ENCODE data around the gene HOXD11.

HOXD11 gene

GRCh38 chr2:176137252-176137580 is 30.1 kb downstream of the HOXD11 start:
- H3K9ac ChIP-seq (ENCODE audit: low read depth, low read length): no peak overlapping the region

GRCh38 chr2:176137906-176138305 is 30.8 kb downstream of the HOXD11 start:
- Histone ChIP-seq H3K27me3 (ENCODE audit: insufficient read depth, low read length, poor library complexity) (peaks cover 6% of the 10 kb centered on the region), H3K4me1 (ENCODE audit: insufficient read depth, low read length) (peaks cover 12% of the 10 kb centered on the region)
- DNase-seq: no peak

More at GRCh38 chr2:176137252-176137580, 30.1 kb downstream of the HOXD11 start:
- peaks cover 6% of the 10 kb centered on the region for H3K27me3 ChIP-seq (ENCODE audit: insufficient read depth, low read length, poor library complexity)
- no peak overlapping the region for H3K4me3 ChIP-seq (ENCODE audit: low read depth in 1 of 2, low read length in 2 of 2)
- H3K9me3 ChIP-seq (ENCODE audit: insufficient read depth, low read length, severe bottlenecking): no peaks in the 10 kb centered on the region
- DNase-seq (no peak), ATAC-seq (ENCODE audit: insufficient read depth, low read depth) (no peak)
- no peaks in the 10 kb centered on the region for H3K79me2 ChIP-seq (ENCODE audit: insufficient read depth, low read length)
- no peaks in the 10 kb centered on the region for H3K36me3 ChIP-seq (ENCODE audit: insufficient read depth, low read length)
- H3K4me1 ChIP-seq (ENCODE audit: insufficient read depth, low read length): peaks cover 12% of the 10 kb centered on the region
- H3K4me2 ChIP-seq (ENCODE audit: insufficient read depth, low read length): no peak overlapping the region
- no peak overlapping the region for H3K27ac ChIP-seq (ENCODE audit: low read length)
- no peak for TF ChIP-seq EZH2 (IDR thresholded peaks at IDR 0.05; ENCODE audit: borderline replicate concordance, low read depth, low read length, severe bottlenecking)
- no peak for TF ChIP-seq CTCF (IDR thresholded peaks at IDR 0.05; ENCODE audit: borderline replicate concordance, extremely low read depth, low read length, poor library complexity, severe bottlenecking)
- H4K20me1 ChIP-seq (ENCODE audit: insufficient read depth, low read length): no peaks in the 10 kb centered on the region
- H2AFZ ChIP-seq (ENCODE audit: low read depth, low read length): no peak overlapping the region

GRCh38 chr2:176138526-176138922 is 31.4 kb downstream of the HOXD11 start:
- H3K27ac ChIP-seq (ENCODE audit: low read length): no peak overlapping the region
- ATAC-seq (ENCODE audit: insufficient read depth, low read depth) (no peak), DNase-seq (no peak)

More at GRCh38 chr2:176137906-176138305, 30.8 kb downstream of the HOXD11 start:
- Histone ChIP-seq H3K4me2 (ENCODE audit: insufficient read depth, low read length) (no peak overlapping the region), H3K9ac (ENCODE audit: low read depth, low read length) (no peak overlapping the region), H4K20me1 (ENCODE audit: insufficient read depth, low read length) (no peaks in the 10 kb centered on the region), H3K9me3 (ENCODE audit: insufficient read depth, low read length, severe bottlenecking) (no peaks in the 10 kb centered on the region), H2AFZ (ENCODE audit: low read depth, low read length) (no peak overlapping the region), H3K79me2 (ENCODE audit: insufficient read depth, low read length) (no peaks in the 10 kb centered on the region), H3K27ac (ENCODE audit: low read length) (no peak overlapping the region), H3K4me3 (ENCODE audit: low read depth in 1 of 2, low read length in 2 of 2) (no peak overlapping the region), H3K36me3 (ENCODE audit: insufficient read depth, low read length) (no peaks in the 10 kb centered on the region)
- TF ChIP-seq CTCF (IDR thresholded peaks at IDR 0.05; ENCODE audit: borderline replicate concordance, extremely low read depth, low read length, poor library complexity, severe bottlenecking) (no peak), EZH2 (IDR thresholded peaks at IDR 0.05; ENCODE audit: borderline replicate concordance, low read depth, low read length, severe bottlenecking) (no peak)
- no peak for ATAC-seq (ENCODE audit: insufficient read depth, low read depth)

More at GRCh38 chr2:176138526-176138922, 31.4 kb downstream of the HOXD11 start:
- no peak overlapping the region for H3K4me3 ChIP-seq (ENCODE audit: low read depth in 1 of 2, low read length in 2 of 2)
- H2AFZ ChIP-seq (ENCODE audit: low read depth, low read length): no peak overlapping the region
- no peak overlapping the region for H3K9ac ChIP-seq (ENCODE audit: low read depth, low read length)
- no peaks in the 10 kb centered on the region for H4K20me1 ChIP-seq (ENCODE audit: insufficient read depth, low read length)
- H3K27me3 ChIP-seq (ENCODE audit: insufficient read depth, low read length, poor library complexity): peaks cover 2% of the 10 kb centered on the region
- no peaks in the 10 kb centered on the region for H3K36me3 ChIP-seq (ENCODE audit: insufficient read depth, low read length)
- H3K4me2 ChIP-seq (ENCODE audit: insufficient read depth, low read length): no peak overlapping the region
- no peaks in the 10 kb centered on the region for H3K79me2 ChIP-seq (ENCODE audit: insufficient read depth, low read length)
- TF ChIP-seq EZH2 (IDR thresholded peaks at IDR 0.05; ENCODE audit: borderline replicate concordance, low read depth, low read length, severe bottlenecking): no peak
- no peak for TF ChIP-seq CTCF (IDR thresholded peaks at IDR 0.05; ENCODE audit: borderline replicate concordance, extremely low read depth, low read length, poor library complexity, severe bottlenecking)
- H3K4me1 ChIP-seq (ENCODE audit: insufficient read depth, low read length): peaks cover 12% of the 10 kb centered on the region
- H3K9me3 ChIP-seq (ENCODE audit: insufficient read depth, low read length, severe bottlenecking): no peaks in the 10 kb centered on the region

All from DND-41 (cell line).